K562 (cell line): ENCODE data around the gene ZBTB9. TPM values are rescaled to one million over a fixed set of nuclear protein-coding genes. Genes with fewer than 3 reads are reported as not detected.

Experiments used
- ARHGAP35 ChIP-seq: fragments of 450-650 bp; IDR thresholded peaks from 2 replicates; pipeline ENCODE4 v1.6.1; 2018; ENCODE audit not compliant: partially characterized antibody
- CC2D1A ChIP-seq: fragments of 450-650 bp; IDR thresholded peaks from 2 replicates; pipeline ENCODE4 v1.6.1; 2017; ENCODE audit warnings: mild to moderate bottlenecking
- E2F8 ChIP-seq: fragments of 450-650 bp; IDR thresholded peaks from 2 replicates; pipeline ENCODE4 v1.7.1; 2018; ENCODE audit warnings: mild to moderate bottlenecking, low read depth; ENCODE audit not compliant: partially characterized antibody
- ESRRA ChIP-seq: fragments of 450-650 bp; IDR thresholded peaks from 2 replicates; pipeline ENCODE4 v1.6.1; 2014; ENCODE audit warnings: low read depth, mild to moderate bottlenecking, moderate library complexity, borderline replicate concordance
- KAT8 ChIP-seq: fragments of 450-650 bp; IDR thresholded peaks from 2 replicates; pipeline ENCODE4 v1.6.1; 2016; ENCODE audit warnings: low read depth, mild to moderate bottlenecking
- MTA1 ChIP-seq: fragments of 450-650 bp; IDR thresholded peaks from 2 replicates; pipeline ENCODE4 v1.6.1; 2017; ENCODE audit warnings: borderline replicate concordance
- NBN ChIP-seq: fragments of 450-650 bp; IDR thresholded peaks from 2 replicates; pipeline ENCODE4 v1.6.1; 2016; ENCODE audit warnings: low read depth, mild to moderate bottlenecking
- NFATC3 ChIP-seq: fragments of 450-650 bp; IDR thresholded peaks from 2 replicates; pipeline ENCODE4 v1.6.1; 2017; ENCODE audit warnings: mild to moderate bottlenecking
- PTBP1 ChIP-seq: fragments of 200-400 bp; formaldehyde crosslinking; IDR thresholded peaks from 2 replicates; pipeline ENCODE4 v1.6.1; 2017; ENCODE audit warnings: low read depth, low read length
- SUPT5H ChIP-seq: fragments of 450-650 bp; IDR thresholded peaks from 2 replicates; pipeline ENCODE4 v1.6.1; 2016
- TFAM ChIP-seq: fragments of 250-450 bp; sonication (Bioruptor Pico); conservative IDR thresholded peaks from 2 replicates; pipeline ENCODE4 v1.5.0; 2021; ENCODE audit warnings: mild to moderate bottlenecking, moderate library complexity
- TOE1 ChIP-seq, 2 experiments: fragments of 450-650 bp in 1 of 2; sonication (generic) in 1 of 2; formaldehyde crosslinking in 1 of 2; IDR thresholded peaks; 2 replicates each; pipeline versions ENCODE4 v1.7.1 to v1.8.0; 2016 to 2022; ENCODE audit warnings: borderline replicate concordance in 2 of 2, mild to moderate bottlenecking in 2 of 2, antibody characterized with exemption in 1 of 2, inconsistent platforms in 1 of 2, low read depth in 1 of 2, missing genetic modification reagents in 1 of 2, moderate library complexity in 1 of 2
- ZEB2 ChIP-seq: fragments of 450-650 bp; IDR thresholded peaks from 2 replicates; pipeline ENCODE4 v1.6.1; 2016
- ZNF316 ChIP-seq: fragments of 450-650 bp; IDR thresholded peaks from 2 replicates; pipeline ENCODE4 v1.6.1; 2016
- ZNF318 ChIP-seq, 2 experiments: fragments of 450-650 bp; IDR thresholded peaks; 2 replicates each; pipeline ENCODE4 v1.6.1; 2016; ENCODE audit warnings: mild to moderate bottlenecking in 2 of 2, borderline replicate concordance in 1 of 2, low read depth in 1 of 2, moderate library complexity in 1 of 2
- ZSCAN29 ChIP-seq: fragments of 450-650 bp; IDR thresholded peaks from 2 replicates; pipeline ENCODE4 v1.6.1; 2017
- polyA plus RNA-seq, 8 experiments: library from polyadenylated mRNA; depleted of rRNA in 4 of 8; stranded (reverse) in 5 of 8; unstranded in 3 of 8; fragments of >200 nt; fragmentation: Nextera tagmentation in 2 of 8; fragmentation: Illumina TruSeq in 1 of 8; extraction: Ambion mirVana in 2 of 8; extraction: Trizol in 1 of 8; gene quantifications; 2 replicates each; pipeline versions ENCODE4 v1.2.1 to v1.2.3, GENCODE V29; 2011 to 2014; ENCODE audit warnings: inconsistent platforms in 1 of 8, missing spikeins in 1 of 8
- total RNA-seq, 7 experiments: library from RNA; depleted of rRNA in 6 of 7; stranded (reverse); fragments of >200 nt in 6 of 7; fragmentation: Illumina TruSeq in 2 of 7; extraction: Trizol in 2 of 7; gene quantifications; 2 replicates each; pipeline versions ENCODE4 v1.2.1 to v1.2.3, GENCODE V29; 2011 to 2021; ENCODE audit warnings: low replicate concordance in 1 of 7

Gene ZBTB9
- total and polyA plus RNA-seq, 9 of the 15 experiments (the other 6 are each of a cell fraction or from before 2014, with no cell fraction given): 1.9 to 19.5 (median 10.4) TPM

- peak; percentile 85; the same call in 1 of the 2 replicates for TF ChIP-seq TOE1 (IDR thresholded peaks at IDR 0.05; ENCODE audit: borderline replicate concordance)
- TF ChIP-seq TOE1 (CRISPR knock-in tag; IDR thresholded peaks at IDR 0.05; ENCODE audit: borderline replicate concordance, low read depth): no peak
- 0 out of 2 replicates have a peak, but pooled peaks have one; percentile 45 for TF ChIP-seq ZSCAN29
- TF ChIP-seq ARHGAP35: peak; percentile 37
- TF ChIP-seq KAT8: peak; percentile 66; the same call in 1 of the 2 replicates
- TF ChIP-seq ESRRA: peak; percentile 67
- TF ChIP-seq PTBP1: 0 out of 2 replicates have a peak, but pooled peaks have one; percentile 18
- TF ChIP-seq SUPT5H: peak; percentile 89
- peak; percentile 83 for TF ChIP-seq ZEB2
- TF ChIP-seq ZNF318 (IDR thresholded peaks at IDR 0.05; ENCODE audit: borderline replicate concordance in 1 of 2, low read depth in 1 of 2): no peak
- peak; percentile 14; the same call in 1 of the 2 replicates for TF ChIP-seq ZNF316
- TF ChIP-seq NFATC3: 0 out of 2 replicates have a peak, but pooled peaks have one; percentile 49
- no peak for TF ChIP-seq E2F8
- peak; percentile 81; the same call in 1 of the 2 replicates for TF ChIP-seq CC2D1A
- TF ChIP-seq NBN: peak; percentile 80; the same call in 1 of the 2 replicates
- TF ChIP-seq TFAM: no peak
- peak; percentile 81 for TF ChIP-seq MTA1
Observed at GRCh38 chr6:33424855-33425667, 29.3 kb upstream of the ZBTB9 start (continued).
